Fibroblast of lung (primary cell): ENCODE measurements around the gene SF1. TPM values are rescaled to one million over a fixed set of nuclear protein-coding genes. Genes with fewer than 3 reads are reported as not detected.

Experiments
- DNase-seq, 2 donors: peaks; one replicate each; pipeline versions ENCODE4 v3.0.0 to v3.0.0-alpha.2; 2010; ENCODE audit warnings: low read depth in 2 of 2
- H2AFZ ChIP-seq: 2 replicates; pipeline ENCODE4 v1.5.1; 2012; ENCODE audit warnings: low read length, control low read depth, inconsistent platforms
- H3K27ac ChIP-seq: 2 replicates; pipeline ENCODE4 v1.5.1; 2011; ENCODE audit warnings: low read length, control low read depth; ENCODE audit not compliant: insufficient read depth
- H3K27me3 ChIP-seq: 2 replicates; pipeline ENCODE4 v1.5.1; 2011; ENCODE audit warnings: mild to moderate bottlenecking, low read length; ENCODE audit not compliant: control insufficient read depth, insufficient read depth
- H3K36me3 ChIP-seq: 2 replicates; pipeline ENCODE4 v1.5.1; 2011; ENCODE audit warnings: low read length; ENCODE audit not compliant: control insufficient read depth, insufficient read depth
- H3K4me1 ChIP-seq: 2 replicates; pipeline ENCODE4 v1.5.1; 2011; ENCODE audit warnings: low read length; ENCODE audit not compliant: control insufficient read depth, insufficient read depth; ENCODE audit errors: extremely low read depth
- H3K4me2 ChIP-seq: 2 replicates; pipeline ENCODE4 v1.5.1; 2011; ENCODE audit warnings: low read length, control low read depth; ENCODE audit not compliant: insufficient read depth; ENCODE audit errors: extremely low read depth
- H3K4me3 ChIP-seq, 4 experiments: fragments of 200-600 bp in 1 of 4; sonication (generic) in 1 of 4; replicated peaks in 1 of 4; 2 replicates each; pipeline ENCODE4 v1.5.1; 2011 to 2016; ENCODE audit warnings: low read length in 4 of 4, low read depth in 3 of 4, mild to moderate bottlenecking in 3 of 4, control low read depth in 2 of 4, inconsistent platforms in 1 of 4, mixed read lengths in 1 of 4; ENCODE audit not compliant: insufficient read depth in 1 of 4; ENCODE audit errors: control extremely low read depth in 1 of 4
- H3K79me2 ChIP-seq: 2 replicates; pipeline ENCODE4 v1.5.1; 2012; ENCODE audit warnings: mild to moderate bottlenecking, low read length, inconsistent platforms; ENCODE audit not compliant: control insufficient read depth, insufficient read depth
- H3K9ac ChIP-seq: 2 replicates; pipeline ENCODE4 v1.5.1; 2011; ENCODE audit warnings: mild to moderate bottlenecking, low read length, control low read depth; ENCODE audit not compliant: insufficient read depth
- H3K9me3 ChIP-seq: 2 replicates; pipeline ENCODE4 v1.5.1; 2012; ENCODE audit warnings: low read depth, low read length; ENCODE audit not compliant: control insufficient read depth, insufficient read depth
- H4K20me1 ChIP-seq: 2 replicates; pipeline ENCODE4 v1.5.1; 2011; ENCODE audit warnings: low read length; ENCODE audit not compliant: control insufficient read depth, insufficient read depth; ENCODE audit errors: extremely low read depth
- EZH2 ChIP-seq: IDR thresholded peaks from 2 replicates; pipeline ENCODE4 v1.5.1; 2012; ENCODE audit warnings: low read length, control low read depth, mild to moderate bottlenecking; ENCODE audit errors: missing control alignments
- polyA plus RNA-seq, 2 donors: library from polyadenylated mRNA; depleted of rRNA in 1 of 2; stranded (reverse) in 1 of 2; unstranded in 1 of 2; fragments of >200 nt; gene quantifications; 2 replicates each; pipeline ENCODE4 v1.2.1, GENCODE V29; 2011 to 2012; ENCODE audit warnings: missing spikeins in 1 of 2
- total RNA-seq: library from RNA; depleted of rRNA; stranded (reverse); fragments of >200 nt; gene quantifications from 2 replicates; pipeline ENCODE4 v1.2.1, GENCODE V29; 2014
- TF ChIP-seq, protein P1 (sequence below), 2 donors: IDR thresholded peaks in 1 of 2; conservative IDR thresholded peaks in 1 of 2; 1 replicate in 1 of 2; 2 replicates in 1 of 2; pipeline ENCODE4 v1.5.1; 2011 to 2012; ENCODE audit warnings: low read length in 2 of 2, control low read depth in 1 of 2, inconsistent platforms in 1 of 2, low read depth in 1 of 2, mild to moderate bottlenecking in 1 of 2

Gene SF1
- total and polyA plus RNA-seq, 2 donors (not counting 1 experiment from before 2014, with no cell fraction given), result 78.9 to 105 TPM

DNA sequence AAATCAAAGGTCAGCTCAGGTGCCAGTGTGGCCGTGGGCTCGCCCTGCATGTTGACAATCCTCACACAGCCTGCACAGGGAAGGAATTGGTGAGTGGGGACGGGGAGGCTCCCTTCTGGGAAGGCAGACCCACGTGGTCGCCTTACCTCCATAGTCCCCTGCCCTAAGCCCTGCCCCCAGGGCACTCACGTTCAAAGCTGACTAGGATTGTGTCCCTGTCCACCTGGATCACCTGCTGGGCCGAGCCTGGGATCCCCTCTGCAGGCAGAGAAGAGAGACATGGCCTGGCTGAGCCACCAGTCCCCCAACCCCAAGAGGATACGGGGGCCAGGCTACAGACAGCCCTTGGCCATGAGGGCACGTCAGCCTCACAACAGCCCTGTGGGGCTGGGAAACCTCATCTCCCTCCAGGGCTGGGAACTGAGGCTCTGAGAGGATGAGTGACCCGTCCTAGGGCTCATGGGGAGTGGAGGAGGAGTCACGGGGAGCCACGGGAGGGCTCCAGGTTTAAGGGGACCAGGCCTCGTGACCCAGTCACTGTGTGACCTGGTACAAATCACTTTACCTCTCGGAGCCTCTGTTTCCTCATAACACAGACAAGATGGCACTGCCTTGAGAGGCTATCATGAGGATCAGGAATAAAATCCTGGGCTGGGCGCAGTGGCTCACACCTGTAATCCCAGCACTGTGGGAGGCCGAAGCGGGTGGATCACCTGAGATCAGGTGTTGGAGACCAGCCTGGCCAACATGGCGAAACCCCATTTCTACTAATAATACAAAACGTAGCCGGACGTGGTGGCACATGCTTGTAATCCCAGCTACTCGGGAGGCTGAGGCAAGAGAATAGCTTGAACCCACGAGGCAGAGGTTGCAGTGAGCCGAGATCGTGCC is 12.1 kb upstream of the SF1 start:
- H3K4me3 ChIP-seq, result no peak overlapping the region
- H3K9ac ChIP-seq, result no peak overlapping the region
- TF ChIP-seq EZH2, result no peak
- no peak overlapping the region for H3K4me2 ChIP-seq
- H3K27me3 ChIP-seq, result no peaks in the 10 kb centered on the region
- no peak overlapping the region for H2AFZ ChIP-seq
- H3K9me3 ChIP-seq, result no peaks in the 10 kb centered on the region
- DNase-seq, result no peak
- no peaks in the 10 kb centered on the region for H4K20me1 ChIP-seq
- no peaks in the 10 kb centered on the region for H3K36me3 ChIP-seq
- no peaks in the 10 kb centered on the region for H3K4me1 ChIP-seq
- H3K79me2 ChIP-seq, result no peaks in the 10 kb centered on the region
- no peak overlapping the region for H3K27ac ChIP-seq

DNA sequence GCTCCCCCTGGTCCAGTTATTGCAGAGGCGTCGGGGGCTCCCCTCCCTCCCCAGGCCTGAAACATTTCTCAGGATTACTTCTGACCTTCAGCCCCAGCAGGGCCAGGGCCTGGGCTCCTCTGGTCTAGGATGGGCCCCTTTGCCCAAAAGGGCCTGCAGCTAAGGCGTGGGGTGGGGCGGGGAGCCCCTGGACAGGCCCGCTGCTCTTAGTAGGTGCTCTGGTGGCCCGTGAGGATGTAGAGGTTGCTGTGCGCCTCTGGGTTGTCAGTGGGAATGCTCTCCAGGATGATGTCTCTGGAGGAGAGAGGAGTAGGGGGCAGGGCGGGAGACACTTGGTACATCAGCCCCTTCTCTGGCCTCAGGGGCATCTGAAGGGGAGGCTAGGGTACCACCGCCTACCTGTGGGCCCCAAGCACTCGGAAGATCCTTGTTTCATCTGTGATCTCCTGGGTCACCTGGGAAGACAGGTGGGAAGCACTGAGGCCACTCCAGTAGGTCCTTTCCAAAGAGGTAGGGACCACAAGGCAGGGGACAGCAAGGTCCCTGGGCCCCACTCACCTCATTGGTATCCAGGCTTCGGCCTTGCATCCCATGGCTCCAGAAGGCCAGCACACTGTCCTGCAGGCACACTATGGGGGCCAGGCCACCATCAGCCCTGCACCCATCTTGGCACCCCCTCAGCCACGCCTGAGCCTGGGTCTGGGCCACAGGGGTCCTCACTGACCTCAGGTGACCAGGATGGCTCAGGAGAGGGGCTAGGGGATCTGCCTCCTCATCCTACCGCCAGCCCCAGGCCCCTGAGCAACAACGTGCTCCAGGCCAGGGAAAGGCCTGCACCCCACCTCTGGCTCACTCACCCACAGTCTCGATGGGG is 11.2 kb upstream of the SF1 start:
- TF ChIP-seq, protein P1, sequence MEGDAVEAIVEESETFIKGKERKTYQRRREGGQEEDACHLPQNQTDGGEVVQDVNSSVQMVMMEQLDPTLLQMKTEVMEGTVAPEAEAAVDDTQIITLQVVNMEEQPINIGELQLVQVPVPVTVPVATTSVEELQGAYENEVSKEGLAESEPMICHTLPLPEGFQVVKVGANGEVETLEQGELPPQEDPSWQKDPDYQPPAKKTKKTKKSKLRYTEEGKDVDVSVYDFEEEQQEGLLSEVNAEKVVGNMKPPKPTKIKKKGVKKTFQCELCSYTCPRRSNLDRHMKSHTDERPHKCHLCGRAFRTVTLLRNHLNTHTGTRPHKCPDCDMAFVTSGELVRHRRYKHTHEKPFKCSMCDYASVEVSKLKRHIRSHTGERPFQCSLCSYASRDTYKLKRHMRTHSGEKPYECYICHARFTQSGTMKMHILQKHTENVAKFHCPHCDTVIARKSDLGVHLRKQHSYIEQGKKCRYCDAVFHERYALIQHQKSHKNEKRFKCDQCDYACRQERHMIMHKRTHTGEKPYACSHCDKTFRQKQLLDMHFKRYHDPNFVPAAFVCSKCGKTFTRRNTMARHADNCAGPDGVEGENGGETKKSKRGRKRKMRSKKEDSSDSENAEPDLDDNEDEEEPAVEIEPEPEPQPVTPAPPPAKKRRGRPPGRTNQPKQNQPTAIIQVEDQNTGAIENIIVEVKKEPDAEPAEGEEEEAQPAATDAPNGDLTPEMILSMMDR (conservative IDR thresholded peaks at IDR 0.05 in 1 of 2, IDR thresholded peaks at IDR 0.05 in 1 of 2; ENCODE audit: low read depth in 1 of 2, low read length in 2 of 2), result no peak
- Histone ChIP-seq H3K36me3 (no peaks in the 10 kb centered on the region), H3K4me2 (no peak overlapping the region), H4K20me1 (no peaks in the 10 kb centered on the region), H3K4me1 (no peaks in the 10 kb centered on the region), H3K4me3 (no peak overlapping the region), H3K27ac (no peak overlapping the region), H3K27me3 (no peaks in the 10 kb centered on the region), H3K9ac (no peak overlapping the region), H3K79me2 (no peaks in the 10 kb centered on the region), H3K9me3 (no peaks in the 10 kb centered on the region), H2AFZ (no peak overlapping the region)
- DNase-seq, result no peak

DNA sequence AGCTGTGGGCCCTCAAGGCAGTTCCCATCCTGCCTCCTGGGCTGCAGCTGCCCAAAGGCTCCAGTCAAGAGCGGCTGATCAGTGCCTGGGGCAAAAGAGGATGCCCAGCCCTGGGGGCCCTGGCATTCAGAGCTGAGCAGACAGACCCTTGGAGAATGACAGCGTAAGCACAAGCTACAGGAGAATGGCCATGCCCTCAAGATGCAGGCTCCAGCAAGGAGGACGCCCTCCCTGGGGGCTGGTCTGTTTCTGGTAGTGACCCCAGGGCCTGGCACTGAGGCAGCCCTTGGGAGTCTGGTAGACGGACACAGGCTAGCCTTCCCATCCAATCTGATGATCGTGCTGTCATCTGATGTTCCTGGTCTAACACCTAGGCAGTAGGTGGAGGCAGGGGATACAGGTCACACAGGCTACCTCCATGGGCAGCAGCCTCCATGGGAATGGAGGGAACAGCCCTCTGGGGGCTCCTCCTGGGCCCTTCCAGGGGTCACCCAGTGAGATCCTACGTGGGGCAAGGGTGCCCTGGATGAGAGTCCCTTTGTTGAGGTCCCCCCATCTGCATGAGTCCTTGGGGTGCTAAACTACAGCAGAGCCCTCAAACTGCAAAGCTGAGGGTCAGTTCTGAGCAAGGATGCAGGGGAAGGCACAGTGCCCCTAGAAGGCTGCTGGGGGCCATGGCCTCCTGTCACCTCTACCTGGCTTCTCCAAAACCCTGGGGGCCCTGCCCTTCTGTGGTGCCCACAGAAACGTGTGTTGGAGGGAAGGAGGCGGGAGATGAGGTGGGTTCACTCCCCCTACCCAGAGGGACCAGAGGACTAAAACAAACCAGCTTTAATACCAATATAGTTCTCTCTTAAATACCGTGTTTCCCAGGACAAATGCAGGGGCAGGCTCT is 10.2 kb upstream of the SF1 start:
- Histone ChIP-seq H3K4me2 (no peak overlapping the region), H3K36me3 (no peaks in the 10 kb centered on the region), H3K4me3 (no peak overlapping the region), H3K27ac (no peak overlapping the region), H4K20me1 (no peaks in the 10 kb centered on the region), H3K9me3 (no peaks in the 10 kb centered on the region), H2AFZ (no peak overlapping the region), H3K4me1 (no peaks in the 10 kb centered on the region), H3K27me3 (no peaks in the 10 kb centered on the region), H3K79me2 (no peaks in the 10 kb centered on the region), H3K9ac (no peak overlapping the region)
- TF ChIP-seq, protein P1 (conservative IDR thresholded peaks at IDR 0.05 in 1 of 2, IDR thresholded peaks at IDR 0.05 in 1 of 2; ENCODE audit: low read depth in 1 of 2, low read length in 2 of 2), result no peak
- TF ChIP-seq EZH2, result no peak
- DNase-seq, result no peak
